HG03039 (cell line): ENCODE measurements around the gene TANC2.

Experiments used
- ATAC-seq: cut with Tn5 transposase; IDR thresholded peaks from one replicate; pipeline ENCODE4 v1.9.1; 2021; ENCODE audit warnings: mild to moderate bottlenecking, moderate library complexity; ENCODE audit not compliant: unreplicated experiment

TANC2 gene

DNA sequence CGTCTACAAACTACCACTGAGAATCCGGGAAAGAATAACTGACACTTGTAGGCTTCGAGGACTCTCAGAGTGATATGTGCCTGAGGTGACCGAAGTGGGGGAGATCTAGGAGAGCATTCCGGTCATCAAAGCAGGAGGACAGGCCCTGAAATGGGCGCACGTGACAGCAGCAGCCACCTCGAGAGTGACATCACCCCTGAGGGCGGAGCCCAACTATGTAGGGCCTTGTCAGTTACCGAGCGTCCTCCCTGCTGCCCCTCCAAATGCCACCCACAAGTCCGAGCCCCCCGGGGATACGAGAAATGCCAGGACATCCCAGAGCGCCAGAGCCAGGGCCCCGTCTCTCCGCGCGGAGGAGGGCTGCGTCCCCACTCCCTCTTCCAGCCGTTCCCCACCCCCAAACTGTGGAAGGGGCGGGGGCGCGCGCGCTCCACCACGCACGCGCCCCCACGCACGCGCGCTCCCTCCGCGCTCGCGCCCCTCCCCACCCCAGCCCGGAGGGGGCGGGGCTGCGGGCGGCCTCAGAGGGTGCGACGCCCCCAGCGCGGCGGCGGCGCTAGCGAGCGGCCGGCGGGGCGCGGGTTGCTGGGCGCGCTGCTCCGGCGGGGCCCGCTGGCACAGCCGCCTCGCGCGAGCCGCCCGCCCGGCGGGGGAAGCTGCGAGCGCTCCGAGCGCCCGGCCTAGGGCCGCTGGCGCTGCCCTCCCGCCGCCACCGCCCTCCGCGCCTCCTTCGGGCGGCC lies at the start of gene TANC2:
TANC2 (plus strand) TSS at position 550 of the 740 bp plus-strand sequence. CDS start 43,325 bp downstream, outside the sequence.
- ATAC-seq, result peak; percentile 44

- no peak for ATAC-seq
These were observed 49.1 kb upstream of the TANC2 start for GRCh38 chr17:62916684-62917571.

DNA sequence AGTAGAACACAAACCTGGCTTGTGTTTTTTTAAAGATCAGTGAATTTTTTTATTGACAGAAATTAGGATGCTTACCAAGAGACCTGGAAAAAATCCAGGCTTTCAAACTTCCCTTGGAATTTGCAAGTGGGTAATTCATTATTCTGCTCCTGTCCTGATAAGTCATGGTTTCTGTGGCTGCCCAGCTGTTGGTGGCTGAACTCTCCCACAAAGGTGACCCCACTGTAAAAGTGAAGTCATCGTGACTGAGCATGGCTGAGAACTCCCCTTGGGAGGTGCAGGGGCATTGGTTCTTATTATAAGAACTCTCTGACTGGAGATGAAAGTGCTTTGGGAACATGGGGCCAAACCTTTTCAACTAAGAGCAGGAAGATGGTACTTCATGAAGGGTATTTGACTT lies 46.6 kb upstream of the TANC2 start:
- no peak for ATAC-seq

DNA sequence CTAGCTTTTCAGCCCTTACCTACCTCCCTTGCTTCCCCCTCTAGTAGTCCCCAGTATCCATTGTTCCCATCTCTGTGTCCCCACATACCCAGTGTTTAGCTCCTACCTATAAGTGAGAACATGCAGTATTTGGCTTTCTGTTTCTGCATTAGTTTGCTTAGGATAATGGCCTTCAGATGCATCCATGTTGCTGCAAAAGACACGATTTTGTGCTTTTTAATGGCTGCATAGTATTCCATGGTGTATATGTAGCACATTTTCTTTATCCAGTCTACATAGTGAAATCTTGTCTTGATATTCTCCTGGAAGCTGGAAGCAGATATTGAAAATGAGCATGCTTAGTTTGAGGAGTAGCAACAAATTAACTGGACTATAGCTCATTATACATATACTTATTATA lies 45.7 kb upstream of the TANC2 start:
- ATAC-seq, result no peak

DNA sequence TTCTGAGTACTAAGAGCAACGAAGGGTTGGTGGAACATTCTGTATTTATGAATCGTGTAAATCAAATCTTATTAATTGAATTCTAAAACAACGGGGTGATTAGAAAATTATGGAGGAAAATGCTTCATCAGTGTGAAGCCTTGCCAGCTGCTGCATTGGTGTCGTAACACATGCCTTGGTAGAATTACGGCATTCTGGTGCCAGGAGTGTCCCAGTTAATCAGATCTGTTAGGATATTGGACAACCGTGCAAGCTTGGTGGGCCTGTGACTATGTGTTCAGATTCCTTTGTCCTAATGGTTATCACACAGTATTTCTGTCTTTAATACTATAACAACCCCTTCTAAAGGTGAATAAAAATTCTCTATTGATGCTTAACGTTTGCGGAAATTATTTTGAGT lies 44.2 kb upstream of the TANC2 start:
- no peak for ATAC-seq

GRCh38 chr17:62923258-62924150 lies 42.5 kb upstream of the TANC2 start:
- ATAC-seq, result no peak

GRCh38 chr17:62925267-62925836 lies 40.7 kb upstream of the TANC2 start:
- no peak for ATAC-seq

- ATAC-seq, result no peak
These were observed 39.0 kb upstream of the TANC2 start for GRCh38 chr17:62927083-62927482.

- no peak for ATAC-seq
These were observed 36.7 kb upstream of the TANC2 start for GRCh38 chr17:62929320-62929719.

- no peak for ATAC-seq
These were observed 34.9 kb upstream of the TANC2 start for GRCh38 chr17:62931101-62931500.

DNA sequence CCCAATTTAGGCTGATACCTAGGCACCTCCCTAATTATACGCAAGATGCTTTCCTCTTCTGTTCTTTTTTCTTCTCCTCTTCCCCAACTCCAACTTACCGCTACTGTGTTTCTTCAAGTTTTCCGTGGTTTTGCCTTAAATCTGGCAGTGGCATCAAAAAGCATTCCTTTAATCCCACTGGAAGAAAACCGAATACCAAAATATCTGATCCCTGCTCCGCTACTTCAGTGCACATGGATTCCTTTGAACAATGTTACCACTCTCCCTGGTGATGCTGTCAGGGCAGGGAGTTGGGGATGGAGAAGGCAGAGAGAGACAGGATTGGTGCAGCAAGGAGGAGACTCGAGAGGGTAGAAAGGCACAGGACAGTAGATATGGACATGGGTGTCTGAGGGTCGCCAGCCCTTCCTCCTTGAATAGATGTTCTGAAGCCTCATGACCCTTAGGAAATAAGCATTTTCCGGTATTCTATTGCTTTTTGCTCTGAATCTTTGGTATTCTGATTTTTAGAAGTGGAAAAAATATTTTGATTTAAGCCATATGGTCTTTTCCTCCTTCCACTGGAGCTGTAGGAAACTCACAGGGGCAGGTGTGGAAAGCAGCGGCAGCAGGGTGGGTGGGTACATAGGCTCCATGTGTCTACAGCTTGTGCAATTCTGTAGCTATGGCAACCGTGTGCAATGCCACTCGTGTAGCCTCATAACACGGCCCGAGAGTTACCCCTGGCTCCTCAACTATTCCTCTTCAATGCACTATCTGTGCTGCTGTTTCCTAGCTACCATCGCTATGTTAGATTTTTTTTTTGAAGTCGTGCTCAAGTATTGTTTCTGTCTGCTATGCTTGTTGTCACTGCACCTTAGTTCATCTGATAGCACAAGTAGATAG lies 32.3 kb upstream of the TANC2 start:
- ATAC-seq, result no peak

GRCh38 chr17:62935098-62935497 lies 30.9 kb upstream of the TANC2 start:
- ATAC-seq, result no peak

DNA sequence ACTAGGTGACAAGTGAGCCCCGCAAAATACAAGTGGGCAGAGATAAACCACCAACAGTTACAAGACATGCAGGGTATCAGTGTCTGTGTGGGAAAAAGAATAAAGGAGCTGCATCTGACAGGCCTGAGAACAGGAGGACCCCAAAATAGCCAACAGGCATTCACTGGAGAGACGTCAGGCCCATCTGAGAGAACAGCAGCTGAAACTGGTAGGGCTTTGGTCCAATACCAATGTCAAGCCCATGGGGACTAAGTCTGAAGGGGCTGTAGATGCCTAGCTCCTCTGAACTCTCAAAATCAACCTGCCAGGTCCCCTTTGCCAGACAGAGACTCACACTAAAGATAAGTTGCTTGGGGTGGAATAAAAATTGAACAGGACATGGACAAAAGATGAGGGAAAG lies 30.5 kb upstream of the TANC2 start:
- ATAC-seq, result no peak

DNA sequence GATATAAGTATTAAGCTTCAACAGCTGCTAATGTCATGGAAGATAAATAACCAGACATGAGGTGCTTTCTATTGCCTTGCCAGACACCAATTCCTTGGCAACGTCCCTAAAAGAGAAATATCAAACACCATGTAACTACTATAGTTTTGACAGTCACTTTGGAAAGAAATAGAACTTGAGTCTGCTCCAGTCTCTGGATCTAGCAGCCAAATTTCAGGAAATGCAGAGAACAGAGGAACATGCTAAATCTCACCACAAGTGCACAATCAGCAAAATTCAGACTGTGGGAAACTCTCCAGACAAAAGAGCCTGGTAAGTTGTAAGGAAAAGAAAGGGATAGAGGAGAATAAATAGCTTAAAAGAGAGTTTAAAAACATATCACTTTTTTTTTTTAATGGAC lies 28.4 kb upstream of the TANC2 start:
- ATAC-seq, result no peak

DNA sequence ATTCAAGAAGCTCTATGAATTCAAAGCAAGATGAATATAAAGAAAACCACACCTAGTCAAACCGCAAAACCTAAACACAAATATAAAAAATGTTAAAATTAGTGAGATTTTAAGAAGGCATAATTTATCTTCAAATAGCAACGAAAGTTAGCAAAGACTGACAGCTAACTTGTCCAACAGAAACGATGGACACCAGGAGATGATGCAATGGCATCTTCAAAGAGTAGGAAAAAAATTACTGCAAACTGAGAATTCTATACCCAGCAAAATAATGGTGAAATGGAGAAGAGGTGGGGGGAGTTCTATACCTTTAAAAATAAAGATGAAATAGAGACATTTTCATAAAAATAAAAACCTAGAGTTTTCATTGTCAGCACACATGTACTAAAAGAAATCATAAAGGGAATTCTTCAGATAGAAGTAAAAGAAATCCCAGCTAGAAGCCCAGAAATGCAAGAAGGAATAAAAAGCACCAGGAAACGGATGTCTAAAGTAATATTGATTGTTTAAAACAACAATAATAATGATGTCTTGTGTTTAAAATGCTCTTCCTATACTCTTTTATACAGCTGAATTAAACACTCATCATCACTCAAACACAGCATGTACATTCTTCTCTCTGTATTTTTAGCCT lies 24.6 kb upstream of the TANC2 start:
- no peak for ATAC-seq

- no peak for ATAC-seq
These were observed 17.7 kb upstream of the TANC2 start for GRCh38 chr17:62948370-62948769.

- no peak for ATAC-seq
These were observed 17.0 kb upstream of the TANC2 start for GRCh38 chr17:62949036-62949435.

DNA sequence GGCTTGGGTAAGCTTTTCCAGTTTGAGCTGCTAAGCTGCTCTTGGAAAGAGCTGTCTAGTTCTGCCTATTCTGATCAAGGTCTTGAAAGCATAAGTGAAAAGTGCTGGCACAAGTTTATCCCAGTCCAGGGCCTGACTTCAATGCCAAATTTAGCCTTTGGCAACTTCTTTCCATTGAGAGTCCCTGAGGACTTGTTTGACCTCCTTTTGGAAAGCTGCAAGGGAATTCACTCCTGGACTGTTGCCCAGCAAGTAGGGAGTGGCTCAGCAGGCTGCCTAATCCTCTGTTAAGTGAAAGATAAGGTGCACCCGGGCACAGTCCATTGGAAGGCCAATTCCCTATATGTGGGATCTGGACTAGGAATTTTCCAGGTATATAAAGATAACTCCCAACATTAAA lies 16.0 kb upstream of the TANC2 start:
- ATAC-seq, result no peak

- ATAC-seq, result no peak
These were observed 10.1 kb upstream of the TANC2 start for GRCh38 chr17:62955841-62956352.
